ENCODE measurements around the gene NPSR1.

NPSR1 gene

GRCh38 chr7:34840176-34840785 is 182.3 kb downstream of the NPSR1 start:
- no peak overlapping the region for H3K4me3 ChIP-seq (ENCODE audit: low read depth, low read length)
- no peak for DNase-seq (ENCODE audit: low read depth)
- no peak for TF ChIP-seq CTCF (IDR thresholded peaks at IDR 0.05; ENCODE audit: insufficient read depth, low read depth, low read length, missing control alignments)

GRCh38 chr7:34841326-34841725 is 183.3 kb downstream of the NPSR1 start:
- TF ChIP-seq CTCF (IDR thresholded peaks at IDR 0.05; ENCODE audit: insufficient read depth, low read depth, low read length, missing control alignments): no peak
- no peak for DNase-seq (ENCODE audit: low read depth)
- no peak overlapping the region for H3K4me3 ChIP-seq (ENCODE audit: low read depth, low read length)

- TF ChIP-seq CTCF (IDR thresholded peaks at IDR 0.05; ENCODE audit: insufficient read depth, low read depth, low read length, missing control alignments): no peak
- H3K4me3 ChIP-seq (ENCODE audit: low read depth, low read length): no peak overlapping the region
- no peak for DNase-seq (ENCODE audit: low read depth)
These were observed 184.8 kb downstream of the NPSR1 start for GRCh38 chr7:34842782-34843181.

- TF ChIP-seq CTCF (IDR thresholded peaks at IDR 0.05; ENCODE audit: insufficient read depth, low read depth, low read length, missing control alignments): no peak
- DNase-seq (ENCODE audit: low read depth): no peak
- H3K4me3 ChIP-seq (ENCODE audit: low read depth, low read length): no peak overlapping the region
These were observed 186.4 kb downstream of the NPSR1 start for GRCh38 chr7:34844406-34844805.

- no peak for TF ChIP-seq CTCF (IDR thresholded peaks at IDR 0.05; ENCODE audit: insufficient read depth, low read depth, low read length, missing control alignments)
- DNase-seq (ENCODE audit: low read depth): no peak
- H3K4me3 ChIP-seq (ENCODE audit: low read depth, low read length): no peak overlapping the region
These were observed 187.1 kb downstream of the NPSR1 start for GRCh38 chr7:34844936-34845665.

- no peak for DNase-seq (ENCODE audit: low read depth)
- no peak overlapping the region for H3K4me3 ChIP-seq (ENCODE audit: low read depth, low read length)
- TF ChIP-seq CTCF (IDR thresholded peaks at IDR 0.05; ENCODE audit: insufficient read depth, low read depth, low read length, missing control alignments): no peak
These were observed 187.8 kb downstream of the NPSR1 start for GRCh38 chr7:34845666-34846361.

Data from GM12865 (cell line).